Dedifferentiated amniotic fluid mesenchymal stem cell (primary cell): ENCODE data around the gene RASGEF1C.

ENCODE experiments used
- DNase-seq: peaks from one replicate; pipeline ENCODE4 v3.0.0-alpha.2; 2016; ENCODE audit errors: extremely low spot score

The RASGEF1C gene

DNA sequence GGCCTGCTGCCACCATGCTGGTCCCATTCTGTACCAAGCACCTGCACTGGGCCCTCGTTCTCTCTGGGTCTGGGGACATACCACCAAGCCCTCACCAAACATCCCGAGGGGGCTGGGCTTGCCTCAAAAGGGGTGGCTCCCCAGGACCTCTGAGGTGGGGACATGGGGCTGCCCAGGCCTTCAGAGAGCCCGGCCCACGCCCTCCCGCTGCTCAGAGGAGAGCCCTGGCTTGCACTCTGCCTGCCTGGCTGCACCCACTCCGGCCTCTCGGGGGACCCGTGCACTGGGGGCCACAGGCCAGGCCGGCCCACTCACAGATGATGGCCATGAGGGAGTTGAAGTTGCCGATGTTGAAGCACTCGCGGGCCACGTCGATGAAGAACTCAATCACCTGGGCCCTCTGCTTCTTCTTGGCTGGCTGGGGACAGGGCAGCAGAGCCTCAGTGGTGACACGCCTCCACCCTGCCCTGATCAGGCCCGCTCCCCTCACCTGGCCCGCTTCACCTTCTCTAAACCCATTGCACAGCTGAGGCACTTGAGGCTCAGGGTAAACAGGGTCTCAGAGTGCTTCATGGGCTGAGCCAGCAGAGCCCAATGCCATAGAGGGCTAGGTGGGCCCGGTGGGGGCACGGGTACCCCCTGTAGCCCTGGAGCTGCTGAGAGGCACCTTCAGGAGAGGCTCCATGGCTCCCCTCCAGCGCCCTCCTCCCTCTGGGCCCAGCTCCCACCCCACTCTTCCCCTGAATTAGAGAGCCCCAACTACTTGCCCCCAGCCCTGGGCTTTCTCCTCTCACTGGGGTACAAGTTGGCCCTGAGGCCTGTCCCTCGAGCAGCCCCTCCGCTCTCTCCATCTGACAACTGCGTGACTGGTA, 89.7 kb downstream of the RASGEF1C start:
- no peak for DNase-seq

DNA sequence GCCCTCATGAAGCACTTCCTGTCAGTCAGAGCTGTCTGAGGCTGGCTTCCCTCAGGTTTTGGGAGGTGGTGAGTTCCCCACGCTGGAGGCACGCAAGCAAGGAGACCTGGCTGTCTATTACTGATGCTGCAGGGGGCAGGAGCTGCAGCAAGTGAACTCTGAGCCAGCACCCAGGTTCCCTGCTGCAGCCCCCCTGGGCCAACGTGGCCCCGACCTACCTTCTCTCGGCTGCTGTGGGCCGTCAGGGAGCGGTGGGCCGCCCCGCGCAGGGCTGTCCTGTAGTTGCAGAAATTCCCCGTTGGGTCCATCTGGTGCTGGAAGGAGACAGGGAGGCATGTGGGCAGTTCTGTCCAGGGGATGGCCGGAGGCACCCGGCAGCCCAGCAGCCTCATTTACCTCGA, 90.6 kb downstream of the RASGEF1C start:
- DNase-seq: no peak

DNA sequence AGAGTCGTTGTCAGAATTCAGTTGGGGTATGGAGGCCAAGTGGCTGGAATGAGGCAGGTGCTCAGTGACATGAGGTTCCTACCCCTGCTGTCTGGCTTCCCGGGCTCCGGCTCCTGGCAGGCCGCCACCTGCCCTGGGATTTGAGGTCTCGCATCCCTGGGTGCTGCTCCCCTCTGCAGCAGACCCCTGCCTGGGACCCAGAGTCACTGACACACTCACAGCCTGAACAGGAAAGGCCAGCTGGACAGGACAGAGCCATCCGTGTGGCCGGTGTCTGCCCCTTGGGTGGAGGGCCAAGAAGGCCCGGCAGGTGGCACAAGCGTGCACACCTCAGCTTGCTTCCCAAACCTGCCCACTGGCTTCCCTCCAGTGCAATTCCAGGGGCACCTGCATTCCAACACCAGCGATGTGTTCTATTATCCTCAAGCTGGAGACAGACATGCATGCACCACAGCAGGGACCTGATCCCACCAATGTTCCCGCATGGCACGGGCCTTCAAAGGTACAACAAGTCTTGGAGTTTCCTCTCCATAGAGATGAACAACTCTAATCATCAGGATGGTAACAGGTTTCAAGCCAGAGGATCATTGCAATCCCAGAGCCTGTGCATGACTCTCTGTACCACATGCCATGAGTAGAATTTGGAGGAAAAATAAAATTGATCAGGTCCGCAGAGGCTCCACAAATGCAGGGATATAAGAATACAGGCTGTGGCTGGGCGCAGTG, 91.8 kb downstream of the RASGEF1C start:
- DNase-seq: no peak

DNA sequence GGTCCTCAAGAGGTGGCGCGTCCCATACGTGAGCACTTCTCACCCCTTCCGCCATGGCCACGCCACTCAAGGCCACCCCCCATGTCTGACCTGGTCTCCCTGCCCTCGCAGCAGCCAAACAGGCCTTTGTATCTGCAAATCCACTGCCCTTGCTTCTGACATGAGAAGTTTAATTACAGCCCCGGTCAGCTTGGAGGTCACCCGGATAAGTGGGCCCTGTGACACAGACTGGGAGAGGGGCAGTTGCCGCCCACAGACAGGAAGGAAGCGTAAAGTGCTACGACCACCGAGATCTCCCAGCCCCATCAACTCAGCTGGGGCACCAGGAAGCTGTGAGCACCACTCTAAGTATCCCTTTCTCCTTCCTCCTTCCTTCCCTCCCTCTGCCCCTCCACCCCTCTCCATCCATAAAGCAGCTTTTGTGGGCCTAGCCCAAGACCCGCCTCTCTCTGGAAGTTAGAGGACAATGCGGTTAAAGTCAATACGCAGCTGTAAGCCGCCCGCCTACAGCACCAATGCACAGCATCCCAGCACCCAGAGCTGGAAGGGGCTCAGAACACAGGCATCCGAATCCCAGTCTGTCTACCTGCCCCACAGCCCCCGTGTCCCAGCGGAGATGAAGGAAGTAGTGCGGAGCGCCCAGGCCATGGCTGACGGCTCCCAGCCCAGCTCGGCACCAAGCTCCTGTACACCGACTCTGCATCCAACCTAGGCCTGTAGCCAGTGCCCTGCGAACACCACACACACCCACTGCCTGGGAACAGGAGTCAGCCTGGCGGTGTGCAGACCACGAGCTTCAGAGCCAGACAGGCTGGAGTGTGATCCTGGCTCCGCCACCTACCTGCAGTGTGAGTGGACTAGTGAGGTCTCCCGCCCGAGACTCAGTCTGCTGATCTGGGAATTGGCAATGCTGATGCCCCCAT, 92.7 kb downstream of the RASGEF1C start:
- no peak for DNase-seq

DNA sequence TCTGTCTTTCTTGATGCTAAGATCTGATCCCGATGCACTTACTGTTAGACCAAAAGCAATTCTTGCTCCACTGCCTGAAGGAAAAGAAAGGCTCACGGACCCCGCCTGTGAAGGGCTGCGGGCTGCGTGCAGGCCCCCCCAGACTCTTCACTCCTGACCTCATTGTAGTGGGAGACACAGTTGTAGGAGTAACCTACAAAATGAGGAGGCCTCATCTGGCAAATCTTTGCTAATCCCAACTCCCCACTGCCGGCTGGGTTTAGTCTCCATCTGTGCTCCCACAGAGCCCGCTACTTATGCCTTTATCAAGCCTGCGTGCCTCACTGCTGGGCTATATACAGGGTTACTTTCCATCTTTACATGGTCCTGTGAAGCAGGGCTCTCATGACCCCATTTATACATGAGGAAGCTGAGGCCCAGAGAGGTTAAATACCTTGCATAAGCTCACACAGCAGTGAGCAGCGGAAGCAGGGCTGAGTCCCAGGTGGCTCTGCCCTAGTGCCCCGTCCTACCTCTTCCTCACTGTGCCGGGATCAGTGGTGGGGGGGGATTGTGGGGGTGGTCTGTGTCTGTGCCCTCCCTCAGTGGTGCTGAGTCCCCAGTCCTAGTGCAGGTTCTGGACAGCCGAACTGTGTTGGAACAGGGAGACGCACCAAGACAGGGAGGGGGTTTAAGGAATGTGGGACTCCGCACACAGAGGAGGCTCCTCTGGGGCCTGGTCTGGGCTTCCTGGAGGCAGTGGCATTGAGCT, 93.5 kb downstream of the RASGEF1C start:
- no peak for DNase-seq

DNA sequence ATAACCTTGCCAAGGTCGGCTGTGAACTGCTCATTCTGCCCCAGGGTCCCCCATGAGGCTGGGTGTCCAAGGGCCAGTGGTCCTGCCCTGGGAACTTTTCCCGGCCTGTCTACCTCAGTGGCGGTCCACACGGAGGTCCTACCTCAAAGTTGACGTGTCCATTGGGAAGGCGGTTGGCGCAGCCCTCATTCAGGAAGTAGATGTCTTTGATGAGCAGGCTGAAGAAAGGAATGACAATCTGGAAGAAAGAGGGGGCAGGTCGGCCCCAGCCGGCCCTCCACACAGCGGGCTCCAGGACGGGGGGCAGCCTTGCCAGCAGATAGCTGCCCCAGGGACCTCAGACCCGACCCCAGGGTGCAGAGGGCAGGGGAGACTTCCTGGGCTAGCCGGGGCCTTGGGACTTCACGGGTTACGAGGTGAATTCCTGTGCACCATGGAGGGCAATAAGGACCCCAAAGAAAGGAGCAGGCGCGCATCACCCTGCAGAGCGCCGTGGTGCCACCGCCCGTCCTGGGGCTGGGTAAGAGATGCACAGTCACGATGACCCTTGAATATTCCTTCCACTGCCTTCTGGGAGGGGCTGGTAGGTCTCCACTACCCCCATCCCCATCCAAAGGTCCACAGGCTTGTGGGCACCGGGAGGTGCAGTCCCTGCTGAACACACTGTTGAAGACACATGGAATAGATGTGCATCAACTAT, 94.6 kb downstream of the RASGEF1C start:
- DNase-seq: no peak

DNA sequence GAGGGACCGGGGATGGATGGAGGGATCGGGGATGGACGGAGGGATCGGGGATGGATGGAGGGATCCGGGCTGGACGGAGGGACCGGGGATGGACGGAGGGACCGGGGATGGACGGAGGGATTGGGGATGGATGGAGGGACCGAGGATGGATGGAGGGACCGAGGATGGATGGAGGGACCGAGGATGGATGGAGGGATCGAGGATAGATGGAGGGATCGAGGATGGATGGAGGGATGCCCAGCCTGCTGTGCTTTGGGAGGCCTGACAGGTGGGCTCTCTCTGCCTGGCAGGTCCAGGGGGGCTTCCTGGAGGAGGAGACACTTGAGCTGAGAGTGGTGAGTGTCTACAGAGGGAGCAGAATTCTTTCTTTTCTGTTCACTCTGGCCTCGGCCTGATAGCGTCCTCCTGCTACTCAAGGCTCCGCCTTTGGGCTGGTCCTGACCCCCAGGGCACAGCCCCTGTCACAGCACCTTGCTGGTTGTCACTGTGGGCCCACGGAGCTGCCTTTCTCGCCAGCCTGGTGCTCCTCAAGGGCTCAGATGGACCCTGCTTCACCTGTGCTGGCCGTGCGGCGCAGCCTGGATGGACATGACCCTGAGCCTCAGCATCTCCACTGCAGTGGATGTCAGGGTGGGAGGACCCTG, 95.2 kb downstream of the RASGEF1C start:
- DNase-seq: no peak

DNA sequence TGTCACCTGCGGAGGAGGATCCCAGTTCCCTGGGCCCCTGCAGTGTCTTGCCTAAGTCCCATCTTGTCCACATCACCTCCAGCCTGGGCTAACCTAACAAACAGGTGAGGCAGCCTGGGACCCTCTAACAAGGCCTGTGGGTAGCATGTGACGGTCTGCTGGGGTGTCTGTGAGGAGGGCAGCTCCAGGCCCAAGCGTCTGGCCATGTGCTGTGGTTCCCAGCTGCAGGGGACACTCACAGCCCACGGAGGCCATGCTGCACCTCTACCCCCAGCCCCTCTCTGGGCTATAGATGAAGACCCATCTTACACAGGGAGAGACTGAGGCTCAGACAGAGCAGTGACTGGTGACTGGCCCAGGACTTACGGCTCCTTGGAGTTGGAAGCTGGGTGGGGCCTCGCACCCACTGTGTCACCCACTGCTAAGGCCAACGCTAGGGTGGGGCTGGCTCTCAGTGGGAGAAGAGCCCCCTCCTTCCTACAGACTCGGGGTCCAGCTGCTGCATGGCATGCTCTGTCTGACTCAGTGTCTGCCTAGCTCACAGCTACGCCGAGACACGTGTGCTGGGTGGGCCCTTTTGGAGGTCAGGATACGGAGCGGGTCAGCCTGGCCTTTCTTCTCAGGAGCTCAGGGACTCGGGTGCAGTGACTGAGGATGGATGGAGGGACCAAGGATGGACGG, 96.7 kb downstream of the RASGEF1C start:
- DNase-seq: no peak

DNA sequence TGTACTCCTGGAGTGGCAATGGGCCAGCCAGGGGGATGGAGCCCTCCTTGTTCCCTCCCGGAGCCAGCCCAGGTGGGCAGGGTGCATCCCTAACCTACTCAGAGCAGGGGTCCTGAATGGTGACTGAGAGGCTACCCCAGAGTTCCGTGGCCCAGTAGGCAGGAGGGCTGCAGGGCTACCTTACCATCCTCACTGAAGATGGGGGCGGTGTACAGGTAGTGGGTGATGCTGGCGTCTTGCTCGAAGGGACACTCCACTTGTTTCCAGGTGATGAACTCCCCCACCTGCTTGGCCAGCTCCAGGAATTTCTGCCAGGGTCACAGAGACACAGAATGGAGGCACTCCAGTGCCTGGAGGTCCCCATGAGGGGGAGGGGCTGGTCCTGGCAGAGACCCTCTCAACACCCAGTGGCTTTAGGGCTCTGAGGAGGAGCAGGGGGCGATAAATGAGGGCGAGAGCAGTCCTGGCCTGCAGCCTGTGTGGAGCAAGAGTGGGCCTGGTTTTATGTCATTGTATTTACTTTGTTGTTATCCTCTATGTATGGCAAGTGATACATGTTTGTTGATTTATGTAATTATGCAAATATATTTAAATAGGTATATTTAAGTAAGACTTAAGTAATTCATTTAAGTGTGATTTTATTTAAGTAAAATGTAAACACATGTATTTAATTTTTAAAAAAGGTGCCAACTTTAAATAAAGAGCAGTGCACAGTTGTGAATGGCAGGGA, 97.6 kb downstream of the RASGEF1C start:
- DNase-seq: no peak

DNA sequence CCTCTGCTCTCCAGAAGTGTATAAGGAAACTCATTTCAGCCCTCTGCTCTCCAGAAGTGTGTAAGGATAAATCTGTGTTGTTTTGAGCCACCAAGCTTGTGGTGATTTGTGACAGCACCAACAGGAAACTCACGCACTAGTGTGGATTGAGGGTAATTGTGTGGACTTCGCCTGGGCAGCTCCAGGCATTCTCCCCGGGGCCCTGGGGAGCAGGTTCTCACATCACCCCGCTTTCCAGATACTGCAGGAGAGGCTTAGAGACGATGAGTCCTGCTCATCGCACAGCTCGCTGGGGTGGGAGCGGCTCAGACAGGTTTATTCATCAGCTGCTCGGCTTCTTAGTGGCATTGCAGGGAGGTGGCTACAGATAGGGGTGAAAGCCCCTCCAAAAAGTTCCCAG, 99.1 kb downstream of the RASGEF1C start:
- no peak for DNase-seq

DNA sequence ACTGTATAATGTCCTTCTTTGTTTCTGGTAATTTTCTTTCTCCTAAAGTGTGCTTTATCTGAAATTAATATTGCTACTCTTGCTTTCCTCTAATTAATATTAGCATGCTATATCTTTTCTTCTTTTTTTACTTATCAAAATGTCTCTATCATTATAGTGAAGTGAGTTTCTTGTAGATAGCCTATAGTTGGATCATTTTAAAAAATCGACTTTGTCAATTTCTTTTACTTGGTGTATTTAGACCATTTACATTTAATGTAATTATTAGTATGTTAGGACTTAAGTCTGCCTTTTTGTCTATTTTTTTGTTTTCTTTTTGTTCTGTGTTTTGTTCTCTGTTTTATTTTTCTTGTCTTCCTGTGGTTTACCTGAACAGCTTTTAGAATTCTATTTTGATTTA, 102.0 kb downstream of the RASGEF1C start:
- no peak for DNase-seq

DNA sequence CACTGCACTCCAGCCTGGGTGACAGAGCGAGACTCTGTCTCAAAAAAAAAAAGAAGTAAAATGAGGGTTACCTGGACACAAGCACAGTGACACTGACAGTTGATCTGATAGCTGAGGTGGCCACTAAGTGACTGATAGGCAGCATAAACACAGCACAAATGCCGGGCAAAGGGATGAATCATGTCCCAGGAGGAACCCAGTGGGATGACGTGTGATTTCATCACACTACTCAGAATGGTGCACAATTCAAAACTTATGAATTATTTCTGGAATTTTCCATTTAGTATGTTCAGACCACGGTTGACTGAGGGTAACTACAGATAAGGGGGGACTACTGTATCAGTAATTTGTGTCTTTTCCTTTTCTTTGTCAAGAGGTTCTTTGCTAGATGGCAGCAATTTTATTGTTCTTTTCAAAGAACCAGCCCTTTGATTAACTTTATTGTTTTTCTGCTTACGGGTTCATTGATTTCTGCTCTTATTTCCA, 103.1 kb downstream of the RASGEF1C start:
- no peak for DNase-seq

DNA sequence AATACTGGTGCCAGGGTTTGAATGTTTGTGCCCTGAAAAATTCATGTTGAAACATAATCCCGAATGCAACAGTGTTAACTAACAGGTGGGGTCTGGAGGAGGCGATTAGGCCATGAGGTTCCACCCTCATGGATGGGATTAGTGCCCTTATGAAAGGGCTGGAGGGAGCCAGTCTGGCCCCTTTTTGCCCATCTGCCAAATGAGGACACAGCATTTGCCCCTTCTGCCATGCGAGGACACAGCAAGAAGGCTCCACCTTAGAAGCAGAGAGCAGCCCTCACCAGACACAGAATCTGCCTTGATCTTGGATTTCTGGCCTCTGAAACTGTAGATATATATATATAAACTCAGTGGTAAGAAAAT, 104.9 kb downstream of the RASGEF1C start:
- no peak for DNase-seq

DNA sequence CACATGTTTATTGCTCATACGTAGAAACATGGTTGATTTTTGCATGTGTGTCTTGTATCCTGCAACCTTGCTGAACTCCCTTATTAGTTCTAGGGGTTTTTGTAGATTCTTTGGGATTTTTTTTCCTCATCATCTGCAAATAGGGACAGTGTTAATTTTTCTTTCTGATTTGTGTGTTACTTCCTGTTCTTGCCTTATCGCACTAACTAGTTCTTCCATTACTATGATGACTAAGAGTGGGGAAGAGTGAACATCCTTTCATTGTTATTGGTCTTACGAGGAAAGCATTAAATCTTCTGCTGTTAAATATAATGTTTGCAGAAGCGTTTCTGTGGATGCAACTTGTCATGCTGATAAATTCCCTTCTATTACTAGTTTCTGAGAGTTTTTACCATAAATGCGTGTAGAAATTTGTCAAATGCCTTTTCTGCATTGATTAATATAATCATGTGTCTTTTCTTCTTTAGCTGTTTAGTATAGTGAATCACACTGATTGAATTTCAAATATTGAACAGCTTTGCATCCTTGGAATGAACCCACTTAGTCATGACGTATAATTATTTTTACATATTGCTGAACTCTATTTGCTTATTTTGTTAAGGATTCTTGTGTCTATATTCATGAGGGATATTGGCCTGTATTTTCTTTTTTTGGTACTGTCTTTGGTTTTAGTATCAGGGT, 105.4 kb downstream of the RASGEF1C start:
- no peak for DNase-seq

DNA sequence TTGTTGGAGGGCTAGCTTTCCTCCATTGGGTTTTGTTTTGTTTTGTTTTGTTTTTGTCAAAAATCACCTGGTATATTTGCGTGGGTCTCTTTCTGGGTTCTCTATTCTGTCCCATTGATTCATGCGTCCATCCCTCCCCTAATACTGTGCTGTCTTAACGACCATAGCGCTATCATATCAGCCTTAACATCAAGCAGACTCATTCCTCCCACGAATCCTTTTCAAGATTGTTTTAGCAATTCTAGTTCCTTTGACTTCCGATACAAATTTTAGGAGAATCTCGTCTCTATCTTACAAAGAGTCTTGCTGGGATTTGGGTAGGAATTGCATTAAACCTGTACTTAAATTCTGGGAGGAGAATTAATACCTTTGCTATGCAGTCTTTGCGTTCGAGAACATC, 106.4 kb downstream of the RASGEF1C start:
- no peak for DNase-seq

DNA sequence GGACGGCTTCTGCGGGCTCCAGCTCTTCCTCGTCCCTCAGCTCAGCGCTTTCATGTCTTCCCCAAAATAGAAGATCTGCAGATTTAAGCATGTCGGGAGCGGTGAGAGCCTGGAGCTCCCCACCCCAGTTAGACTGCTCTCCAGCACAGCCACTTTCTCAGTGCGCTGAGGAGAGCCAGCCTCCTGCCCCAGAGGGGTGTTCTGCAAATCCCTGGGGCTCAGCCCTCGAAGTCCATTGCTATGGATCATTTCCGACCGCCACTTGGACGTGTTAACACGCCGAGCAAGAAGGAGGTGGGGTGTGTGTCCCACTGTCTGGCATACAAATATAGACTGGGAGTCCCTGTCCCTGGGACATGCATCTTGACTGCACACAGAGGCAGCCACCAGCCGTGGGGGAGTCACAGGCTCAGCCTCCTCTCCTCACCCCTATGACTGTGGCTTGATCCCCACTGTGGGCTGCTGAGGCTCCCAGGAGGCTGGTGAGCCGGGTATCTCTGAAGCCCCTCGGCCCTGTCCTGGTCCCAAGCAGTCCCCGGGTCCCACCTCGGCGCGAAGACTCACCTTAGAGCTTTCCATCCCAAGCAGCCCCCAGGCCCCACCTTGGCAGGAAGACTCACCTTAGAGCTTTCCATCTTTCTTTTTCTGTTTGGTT, 107.4 kb downstream of the RASGEF1C start:
- DNase-seq: no peak

DNA sequence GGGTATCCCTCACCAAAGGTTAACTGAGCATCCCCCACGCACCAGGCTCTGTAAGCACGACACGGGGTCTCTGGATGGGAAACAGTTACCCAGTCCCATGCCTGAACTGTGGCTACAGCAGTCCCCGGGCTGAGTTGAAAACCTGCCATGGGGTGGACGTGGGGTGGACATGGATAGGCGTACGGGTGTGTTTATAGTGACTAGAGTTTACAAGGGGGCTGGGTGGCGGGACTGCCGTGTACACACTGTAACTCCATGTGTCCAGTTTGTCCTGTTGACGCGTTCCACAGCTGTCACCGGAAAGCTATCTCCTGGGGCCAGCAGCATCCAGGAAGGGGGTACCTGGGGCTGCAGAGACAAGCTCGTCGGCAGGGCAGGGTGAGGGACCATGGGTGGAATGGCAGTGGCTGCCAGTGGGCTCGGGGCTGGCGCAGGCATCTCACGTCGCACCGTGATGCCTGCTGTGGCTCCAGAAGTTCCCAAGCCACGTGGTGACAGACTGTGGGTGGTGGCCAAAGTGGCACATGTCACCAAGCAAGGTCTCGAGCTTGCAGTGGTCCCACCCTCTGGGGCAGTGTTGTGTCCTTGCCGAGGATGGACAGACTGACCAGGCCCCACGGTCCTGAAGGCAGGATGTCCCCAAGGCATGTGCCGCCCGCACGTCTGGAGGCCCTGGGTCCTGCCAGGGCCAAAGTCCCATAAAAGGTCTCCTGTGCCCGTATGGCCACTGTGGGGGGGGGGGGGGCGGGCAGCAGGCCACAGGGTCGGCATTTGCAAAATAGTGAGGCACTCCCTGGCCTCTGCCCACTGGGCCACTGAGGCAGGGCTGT, 108.2 kb downstream of the RASGEF1C start:
- no peak for DNase-seq
